SIG-M5 treated with dmso at 0.1 percent for 504 hours (cell line): Measurements from ENCODE around the gene DENND1A.
A peak's percentile ranks its signal among the peaks of the same experiment; 100 is the strongest.
"Not testable (repeated sequence)": the region's sequence is repeated elsewhere in the genome, so short reads cannot be mapped to it uniquely, and the experiment has no call there.

ENCODE experiments used
- DNase-seq: peaks from one replicate; lab custom pipeline; 2025; ENCODE audit not compliant: unreplicated experiment; lab: John Stamatoyannopoulos, UW

Gene DENND1A

DNA sequence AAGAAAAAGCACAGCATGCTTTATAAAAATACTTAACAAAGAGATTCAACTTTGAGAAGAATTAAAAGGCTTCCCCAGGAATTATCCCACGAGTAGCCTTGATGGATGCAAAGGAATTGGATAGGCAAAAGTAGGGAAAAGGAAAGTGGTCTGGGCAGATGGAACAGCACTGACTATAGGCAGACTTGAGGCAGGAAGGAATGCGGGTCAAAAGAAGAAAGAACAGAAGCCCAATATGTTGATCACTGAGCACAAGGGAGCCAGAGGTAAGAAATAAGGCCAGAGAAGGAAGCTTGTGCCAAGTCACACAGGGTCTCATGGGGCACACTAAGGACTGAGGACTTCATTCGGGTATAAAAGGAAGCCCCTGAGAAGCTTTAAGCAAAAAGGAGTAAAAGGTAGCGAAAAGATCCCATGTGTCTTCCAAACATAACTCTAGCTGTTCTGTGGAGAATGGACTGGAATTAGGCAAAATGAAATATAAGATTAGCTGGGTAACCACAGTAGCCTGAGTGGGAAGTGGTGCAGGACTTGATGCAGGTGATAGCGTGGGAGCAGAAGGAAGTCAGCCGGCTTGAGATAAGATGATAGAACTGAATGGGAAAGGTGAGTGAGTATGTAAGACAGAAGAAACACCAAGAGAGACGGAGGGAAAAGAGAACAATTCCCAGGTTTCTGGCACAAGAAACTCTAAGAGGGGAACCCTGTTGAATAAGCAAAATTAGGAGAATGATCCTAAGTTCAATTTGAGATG lies 106.6 kb downstream of the DENND1A start:
- no peak for DNase-seq

DNA sequence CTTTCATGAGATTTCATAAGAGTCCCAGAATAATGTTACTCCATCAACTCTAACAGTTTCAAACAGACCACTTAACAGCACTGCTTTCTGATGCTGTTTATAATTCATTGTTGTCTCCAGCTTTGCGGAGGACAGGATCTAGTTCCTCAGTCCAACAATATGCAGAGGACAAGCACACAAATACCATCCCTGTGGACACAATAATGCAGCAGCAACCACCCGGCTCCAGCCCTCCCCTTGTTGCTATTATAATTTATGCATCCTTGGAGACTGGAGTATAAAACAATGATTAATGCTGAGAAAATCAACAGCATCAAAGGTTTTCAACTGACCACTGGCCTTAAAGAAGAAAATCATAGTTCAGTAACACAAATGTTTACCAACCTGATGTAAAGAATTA lies 108.3 kb downstream of the DENND1A start:
- no peak for DNase-seq

DNA sequence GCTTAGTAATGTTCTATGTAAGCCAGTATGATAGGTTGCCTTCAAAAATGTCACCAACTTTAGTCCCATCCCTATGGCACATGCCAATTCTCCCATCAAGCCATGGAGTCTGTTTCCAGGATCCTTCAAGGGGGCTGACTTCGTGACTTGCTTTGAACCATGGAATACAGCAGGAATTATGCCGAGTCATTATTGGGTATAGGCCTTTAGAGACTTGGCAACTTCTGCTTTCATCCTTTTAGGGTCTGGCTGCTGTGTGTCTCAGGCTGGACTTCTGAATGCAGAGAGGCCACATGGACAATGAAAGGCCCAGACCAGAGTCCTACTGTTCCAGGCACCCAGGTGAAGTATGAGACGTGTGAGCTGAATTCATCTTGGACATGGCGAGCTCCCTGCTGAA lies 109.8 kb downstream of the DENND1A start:
- peak; percentile 19 for DNase-seq

DNA sequence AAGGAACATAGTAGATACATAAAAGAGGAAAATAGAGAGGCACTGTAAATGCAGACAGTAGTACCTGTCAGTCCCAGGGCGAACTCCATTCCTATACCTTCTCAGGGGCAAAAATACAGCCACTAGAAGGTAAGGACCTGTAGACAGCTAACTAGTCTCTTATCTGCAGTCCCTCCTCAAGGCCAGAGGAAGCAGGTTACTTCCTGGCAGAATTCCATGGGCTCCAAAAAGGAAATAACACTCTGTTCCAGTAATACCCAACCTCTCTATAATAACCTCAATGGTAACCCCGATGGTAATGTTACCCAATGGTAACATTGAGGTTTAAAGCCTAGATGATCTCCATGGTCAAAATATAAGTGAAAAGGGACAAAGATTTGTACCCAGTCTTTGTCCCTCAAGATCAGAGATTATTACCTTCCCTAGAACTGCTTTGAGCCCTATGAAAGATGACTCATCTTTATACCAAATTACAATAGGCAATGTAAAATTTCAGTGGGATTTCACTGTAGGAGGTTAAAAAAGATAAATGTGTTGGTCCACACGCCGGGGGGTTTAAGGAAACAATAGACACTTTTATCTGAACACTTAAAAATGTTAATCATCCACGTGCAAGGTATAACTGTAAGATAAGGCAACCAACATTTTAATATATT lies 113.0 kb downstream of the DENND1A start:
- DNase-seq: no peak

DNA sequence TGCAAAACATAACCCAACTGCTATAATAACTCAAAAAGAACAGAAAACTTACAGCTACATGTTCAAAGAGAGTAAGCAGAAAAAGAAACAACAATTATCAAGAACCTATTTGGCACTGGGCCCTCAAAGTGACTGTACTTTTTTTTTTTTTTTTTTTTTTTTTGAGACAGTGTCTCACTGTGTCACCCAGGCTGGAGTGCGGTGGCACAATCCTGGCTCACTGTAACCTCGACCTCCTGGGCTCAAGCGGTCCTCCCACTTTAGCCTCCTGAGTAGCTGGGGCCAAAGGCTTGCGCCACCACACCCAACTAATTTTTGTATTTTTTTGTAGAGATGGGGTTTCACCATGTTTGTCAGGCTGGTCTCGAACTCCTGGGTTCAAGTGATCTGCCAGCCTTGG lies 114.1 kb downstream of the DENND1A start:
- DNase-seq: not testable (repeated sequence)

DNA sequence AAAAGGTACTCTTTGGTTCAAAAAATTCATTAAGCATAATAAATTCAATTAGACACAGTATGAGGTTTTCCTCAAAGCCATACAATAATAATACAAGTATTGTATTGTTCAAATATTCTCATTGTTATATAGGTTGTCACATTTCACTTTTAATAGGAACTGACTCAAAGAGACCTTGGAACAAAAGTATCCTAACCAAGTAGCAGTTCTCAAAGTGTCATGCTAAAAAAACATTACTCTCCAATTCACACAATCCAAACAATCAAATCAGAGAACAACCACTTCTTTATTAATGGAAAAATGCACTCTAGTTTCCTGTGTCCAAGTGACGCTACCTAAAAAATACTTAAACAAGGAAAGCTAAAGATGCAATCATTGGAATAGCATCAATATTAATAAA lies 115.4 kb downstream of the DENND1A start:
- no peak for DNase-seq

DNA sequence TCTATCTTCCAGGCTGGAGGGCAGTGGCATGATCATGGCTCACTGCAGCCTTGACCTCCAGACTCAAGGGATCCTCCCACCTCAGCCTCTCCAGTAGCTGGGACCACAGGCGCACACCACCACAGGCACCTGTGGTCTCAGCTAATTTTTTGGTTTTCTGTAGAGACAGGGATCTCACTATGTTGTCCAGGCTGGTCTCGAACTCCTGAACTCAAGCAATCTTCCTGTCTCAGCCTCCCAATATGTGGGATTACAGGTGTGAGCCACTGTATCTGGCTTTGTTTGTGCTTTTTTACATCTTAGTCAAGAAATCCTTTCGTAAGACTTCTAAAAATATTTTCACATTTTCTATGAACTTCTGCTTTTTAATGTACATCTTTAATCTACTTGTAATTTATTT lies 116.9 kb downstream of the DENND1A start:
- no peak for DNase-seq

DNA sequence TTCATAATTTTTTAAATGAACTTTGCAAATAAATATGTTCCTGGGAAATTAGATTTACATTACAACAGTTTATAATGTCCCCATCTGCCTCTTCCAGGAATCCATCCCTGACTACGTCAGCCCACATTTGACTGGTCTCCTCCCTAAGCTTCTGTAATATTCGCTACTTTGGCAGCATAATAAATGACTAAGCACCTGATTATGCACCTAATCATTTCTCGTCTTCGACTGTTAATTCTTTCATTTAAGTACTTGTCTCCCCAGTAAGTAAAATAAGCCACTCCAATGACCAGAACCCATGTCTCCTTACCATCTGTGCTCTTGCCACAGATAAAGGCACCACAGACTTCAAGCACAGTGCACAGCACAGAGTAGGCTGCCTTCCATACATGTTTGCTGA lies 122.7 kb downstream of the DENND1A start:
- DNase-seq: no peak

DNA sequence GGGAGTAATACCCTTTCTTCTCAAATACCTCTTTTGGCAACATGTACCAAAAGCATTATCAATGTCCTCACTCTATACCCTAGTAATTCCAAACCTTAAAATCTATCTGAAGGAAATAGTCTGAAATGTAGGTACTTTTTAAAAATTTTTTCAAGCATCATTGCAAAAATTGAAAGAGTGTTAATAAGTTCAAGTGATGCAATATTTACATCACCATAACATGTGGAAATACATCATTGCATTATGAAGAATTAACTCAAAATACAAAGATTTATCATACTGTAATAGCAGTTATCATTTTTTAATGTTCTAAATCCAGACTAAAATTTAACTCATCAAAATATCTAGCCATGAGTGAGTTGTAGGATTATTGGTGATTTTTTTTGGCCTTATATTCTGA lies 123.1 kb downstream of the DENND1A start:
- DNase-seq: no peak

DNA sequence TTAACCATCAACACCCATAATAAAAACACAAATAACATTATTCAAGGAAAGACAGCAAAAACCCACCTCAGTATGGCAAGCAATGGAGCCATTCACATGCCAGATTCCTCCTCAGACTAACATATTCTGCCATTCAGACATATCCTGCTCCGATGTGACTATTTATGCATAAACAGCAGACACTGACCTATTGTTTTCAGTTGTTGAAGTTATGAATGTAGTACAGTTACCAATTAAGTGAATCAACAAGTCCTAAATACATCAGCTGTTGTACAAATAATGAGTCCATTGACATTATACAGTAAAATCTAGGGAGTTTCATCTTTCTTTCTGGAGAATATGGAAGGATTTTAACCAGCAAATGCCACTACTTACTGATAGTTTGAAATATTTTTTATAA lies 131.7 kb downstream of the DENND1A start:
- DNase-seq: no peak

DNA sequence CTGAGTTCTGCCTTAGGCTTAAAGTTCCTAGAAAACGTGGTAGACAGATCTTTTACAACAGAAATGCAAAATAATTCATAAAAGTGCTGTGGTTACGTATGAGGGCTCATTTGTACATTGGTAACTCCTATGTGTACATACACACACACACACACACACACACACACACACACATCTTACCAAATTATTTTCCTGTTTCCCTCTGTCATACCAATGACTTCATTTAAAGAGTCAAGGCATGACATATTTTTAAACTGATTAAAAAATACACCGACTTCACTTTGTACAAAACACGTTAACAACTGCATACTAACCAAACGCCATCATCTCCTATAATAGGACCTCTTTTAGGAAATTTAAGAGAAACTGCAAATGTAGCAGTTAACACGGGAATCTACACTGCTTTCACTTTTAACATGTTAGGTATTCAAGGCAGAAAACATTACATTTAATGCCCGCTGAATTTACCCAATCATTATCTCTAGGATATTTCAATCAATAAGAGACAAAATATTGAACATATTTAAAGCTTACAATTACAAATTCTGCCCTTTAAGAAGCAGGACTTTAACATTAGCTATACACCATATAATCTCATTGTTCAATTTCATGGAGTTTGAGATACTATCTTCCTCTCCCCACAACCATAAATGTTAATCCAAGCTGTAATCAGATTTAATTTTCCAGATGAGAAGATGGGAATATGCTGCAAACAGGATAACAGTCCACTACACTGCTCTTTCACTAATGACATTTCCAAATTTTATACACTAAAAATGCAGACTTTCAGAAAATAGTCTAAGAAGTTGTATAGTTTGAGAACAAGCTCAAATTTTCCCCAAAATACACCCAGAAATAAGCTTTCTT lies 133.1 kb downstream of the DENND1A start:
- DNase-seq: no peak

DNA sequence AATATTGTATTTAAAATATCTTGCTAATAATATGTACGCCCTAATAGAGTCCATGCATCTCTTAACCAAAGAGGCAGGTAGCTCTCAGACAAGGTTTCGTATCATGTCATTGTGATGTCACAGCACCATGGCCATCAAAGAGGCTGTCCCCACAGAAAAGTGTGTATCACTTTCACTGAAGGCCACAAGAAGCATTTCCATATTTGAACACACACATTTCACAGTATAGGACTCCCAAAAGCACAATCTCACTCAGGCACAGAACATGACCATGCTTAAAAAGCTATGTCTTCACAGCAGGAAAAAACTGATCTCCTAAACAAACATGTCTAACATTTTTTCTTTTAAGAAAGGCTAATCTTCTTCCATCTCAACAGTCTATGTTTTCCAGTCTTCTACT lies 133.8 kb downstream of the DENND1A start:
- no peak for DNase-seq

DNA sequence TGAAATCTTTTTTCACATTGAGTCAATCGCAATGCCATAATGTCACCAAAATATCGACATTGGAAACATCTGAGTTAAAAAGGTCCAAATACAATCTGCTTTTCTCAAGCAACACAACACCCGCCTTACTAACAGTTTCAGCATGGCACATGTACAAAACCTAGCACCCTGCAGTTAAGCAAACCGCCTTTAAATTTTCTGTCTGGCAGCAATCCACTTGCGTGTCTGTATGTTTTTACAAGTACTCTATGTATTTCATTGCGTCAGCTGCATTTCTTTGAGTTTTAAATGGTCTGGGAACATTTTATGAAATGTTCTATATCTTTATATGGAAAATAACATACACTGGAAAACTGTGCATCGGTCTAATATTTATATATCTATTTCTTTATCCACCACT lies 134.6 kb downstream of the DENND1A start:
- no peak for DNase-seq

DNA sequence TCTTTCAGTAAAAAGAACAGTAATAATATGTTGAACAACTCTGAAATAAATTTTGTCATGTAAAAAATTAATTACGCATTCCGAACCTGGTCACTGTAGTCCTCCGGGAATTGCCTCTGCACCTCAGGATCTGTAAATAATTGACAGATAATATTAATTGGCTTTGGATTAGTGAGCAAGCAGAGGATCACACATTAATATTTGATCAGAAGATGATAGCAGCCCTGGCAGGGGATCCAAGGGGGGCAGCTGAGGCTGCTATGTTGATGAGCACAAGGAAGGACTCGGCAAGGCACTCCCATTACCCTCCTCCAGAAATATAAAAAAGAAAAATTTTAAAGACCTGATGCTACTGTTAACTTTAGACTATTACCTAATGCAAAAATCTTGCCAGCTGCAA lies 137.4 kb downstream of the DENND1A start:
- DNase-seq: no peak

DNA sequence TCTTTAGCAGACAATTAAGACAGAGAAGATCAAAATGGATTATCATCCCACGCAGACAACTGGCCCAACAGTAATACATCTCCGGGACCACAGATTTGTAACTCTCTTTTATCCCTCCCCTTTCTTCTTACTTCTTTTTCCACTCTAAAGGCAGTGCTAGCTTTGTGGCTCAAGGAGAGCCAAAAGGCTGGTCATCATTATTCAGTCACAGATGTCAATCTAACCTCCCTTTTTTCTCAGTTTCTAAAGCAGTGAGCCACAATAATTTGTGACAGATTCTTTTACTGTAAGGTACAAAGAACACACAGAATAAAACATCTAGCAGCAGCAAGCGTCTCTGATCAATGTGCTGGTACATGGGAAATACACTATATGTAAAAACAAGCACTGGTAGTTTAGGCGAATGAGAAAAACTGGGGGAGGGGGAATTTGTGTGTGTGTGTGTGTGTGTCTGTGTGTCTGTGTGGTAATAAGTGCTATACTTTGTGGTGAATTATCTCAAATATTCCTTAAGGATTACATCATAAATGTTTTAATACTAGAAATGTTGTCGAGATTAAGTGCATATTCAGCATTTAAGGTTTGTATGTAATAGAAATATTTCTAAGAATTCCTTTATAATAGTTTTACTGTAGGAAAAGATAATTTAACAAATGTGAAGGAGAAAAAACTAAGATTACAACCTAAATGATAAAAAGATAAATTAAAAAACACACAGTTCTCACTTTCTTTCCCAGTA lies 140.2 kb downstream of the DENND1A start:
- no peak for DNase-seq

DNA sequence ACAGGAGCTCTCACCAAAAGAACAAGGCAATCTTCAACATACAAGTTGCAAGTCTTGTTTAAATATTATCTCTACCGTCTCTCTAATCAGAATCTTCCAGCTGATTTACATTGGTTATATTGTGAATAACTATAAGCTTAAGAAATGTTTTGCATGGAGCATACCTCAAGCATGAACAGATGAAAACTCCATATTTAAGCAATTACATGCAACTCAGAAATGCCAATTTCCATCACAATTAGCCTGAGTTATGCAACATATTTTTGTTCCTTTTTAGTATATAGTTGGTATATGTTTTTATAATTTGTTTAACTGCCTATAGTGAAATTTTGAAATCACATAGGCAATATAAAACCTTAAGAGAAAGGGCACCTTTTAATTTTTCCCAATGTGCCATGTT lies 142.5 kb downstream of the DENND1A start:
- DNase-seq: no peak

DNA sequence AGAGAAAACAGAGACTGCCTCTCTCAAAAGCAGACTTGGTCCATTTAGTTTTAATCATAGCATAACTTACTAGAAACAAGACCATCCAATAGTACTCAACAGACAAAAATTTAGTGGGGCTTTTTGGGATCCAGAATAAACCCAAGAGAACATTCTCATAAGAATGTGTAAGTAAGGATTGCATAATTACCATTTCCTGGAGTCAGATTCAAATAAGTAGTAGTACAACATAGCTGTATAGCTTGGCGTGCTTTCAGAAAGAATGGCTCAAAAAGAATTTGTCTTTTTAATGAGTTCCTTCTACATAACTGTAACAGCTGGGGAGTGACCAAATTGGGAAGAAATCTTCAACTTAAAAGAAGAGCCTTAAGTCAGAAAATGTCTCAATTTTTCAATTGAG lies 145.4 kb downstream of the DENND1A start:
- no peak for DNase-seq

DNA sequence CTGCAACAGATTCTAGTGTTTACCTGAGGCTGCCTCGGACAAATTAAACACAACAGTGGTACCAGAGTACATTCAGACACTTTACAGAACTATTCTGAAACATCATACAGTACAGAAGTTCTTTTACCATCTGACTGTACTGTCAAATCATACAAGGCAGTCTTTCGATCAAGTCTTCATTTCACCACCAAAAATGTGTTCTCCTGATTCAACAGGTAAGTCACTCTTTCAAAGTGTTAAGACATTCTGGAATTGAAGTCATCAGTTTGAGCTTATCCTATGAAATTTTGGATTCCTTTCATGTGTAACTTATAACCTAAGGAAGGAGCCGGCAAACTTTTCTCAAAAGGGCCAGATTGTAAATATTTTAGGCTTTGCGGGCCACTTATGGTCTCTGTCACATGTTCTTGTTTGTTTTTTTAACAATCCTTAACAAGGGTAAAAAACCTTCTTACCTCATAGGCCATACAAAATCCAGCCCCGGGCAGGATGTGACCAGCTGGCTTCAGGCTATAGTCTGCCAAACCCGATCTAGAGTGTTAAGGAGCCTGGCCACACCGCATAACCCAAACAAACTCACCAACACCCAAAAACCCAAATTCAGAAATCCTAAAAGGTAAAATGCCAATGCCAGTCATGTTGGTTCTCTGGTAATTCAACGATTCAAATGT lies 151.6 kb downstream of the DENND1A start:
- no peak for DNase-seq

DNA sequence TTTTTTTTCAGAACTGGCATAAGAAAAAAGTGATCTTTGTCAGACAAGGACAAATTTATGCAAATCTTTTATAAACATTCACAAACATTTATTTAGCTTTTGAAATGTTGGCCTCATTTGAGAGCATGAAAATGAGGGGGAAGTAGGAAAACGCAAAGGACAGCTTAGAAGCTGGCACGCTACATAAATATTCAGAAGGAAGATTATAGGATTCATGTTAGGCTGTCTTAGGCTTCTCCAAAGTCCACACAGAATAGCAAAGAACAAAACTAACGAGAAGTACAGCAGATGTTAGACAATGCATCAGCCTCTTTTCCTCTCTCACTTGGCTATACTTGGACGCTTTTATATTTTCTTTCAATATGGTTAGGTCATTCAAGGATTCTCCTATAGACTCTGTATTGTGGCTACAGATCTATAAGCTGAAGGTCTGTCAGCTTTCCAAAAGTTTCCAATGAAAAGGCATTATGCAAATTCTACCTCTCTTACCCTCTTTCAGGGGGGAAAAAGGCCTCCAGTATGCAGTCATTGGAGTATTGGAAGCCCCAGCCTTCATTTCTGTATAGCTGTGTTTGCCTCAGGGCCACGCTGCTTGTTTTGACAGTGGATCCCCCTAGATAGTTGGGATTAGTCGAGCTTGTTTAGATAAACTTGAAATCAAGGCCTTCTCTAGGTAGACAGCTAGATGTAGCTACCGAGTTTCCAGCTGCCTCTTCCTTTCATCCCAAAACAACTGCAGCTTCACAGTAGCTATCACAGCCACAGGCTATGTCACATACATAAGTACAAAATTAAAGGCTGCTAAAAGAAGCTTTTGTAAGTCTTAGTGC lies 153.0 kb downstream of the DENND1A start:
- no peak for DNase-seq
